Right forelimb (tissue), 1 donor: ENCODE data around the gene PIN1.
A peak's percentile ranks its signal among the peaks of the same experiment; 100 is the strongest.

Experiments used
- DNase-seq: peaks from one replicate; pipeline ENCODE4 v3.0.0-alpha.2; 2018

PIN1 gene

DNA sequence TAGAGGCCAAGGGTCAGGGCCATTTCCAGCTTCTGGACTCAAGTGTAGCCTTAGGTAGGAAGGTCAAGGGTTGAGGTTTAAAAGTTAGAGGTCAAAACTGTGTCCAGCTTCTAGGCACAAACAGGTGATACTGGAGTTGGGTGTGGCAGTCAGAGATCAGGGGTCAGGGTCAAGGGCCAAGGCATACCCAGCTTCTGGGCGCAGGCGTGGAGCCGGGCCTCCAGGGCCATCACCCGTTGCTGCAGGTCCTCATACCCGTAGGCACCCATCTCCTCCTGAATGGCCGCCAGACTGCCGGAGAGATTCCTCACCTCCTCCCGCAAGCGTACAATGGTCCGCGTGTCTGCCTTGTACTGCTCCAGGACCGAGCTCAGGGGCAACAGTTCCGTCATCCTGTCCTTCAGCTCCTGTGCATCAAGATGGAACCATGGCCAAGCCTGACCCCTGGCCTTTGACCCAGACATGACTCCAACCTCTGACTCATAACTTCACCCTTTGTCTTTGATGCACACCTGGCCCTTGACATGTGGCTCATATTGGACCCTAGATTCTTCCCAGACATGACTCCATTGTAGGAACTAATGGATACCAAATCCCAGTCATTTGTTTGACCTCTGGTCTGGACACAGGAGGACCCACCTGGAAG is 22.1 kb downstream of the PIN1 start:
- no peak for DNase-seq

GRCh38 chr19:9857920-9858746 is 23.0 kb downstream of the PIN1 start:
- no peak for DNase-seq

DNA sequence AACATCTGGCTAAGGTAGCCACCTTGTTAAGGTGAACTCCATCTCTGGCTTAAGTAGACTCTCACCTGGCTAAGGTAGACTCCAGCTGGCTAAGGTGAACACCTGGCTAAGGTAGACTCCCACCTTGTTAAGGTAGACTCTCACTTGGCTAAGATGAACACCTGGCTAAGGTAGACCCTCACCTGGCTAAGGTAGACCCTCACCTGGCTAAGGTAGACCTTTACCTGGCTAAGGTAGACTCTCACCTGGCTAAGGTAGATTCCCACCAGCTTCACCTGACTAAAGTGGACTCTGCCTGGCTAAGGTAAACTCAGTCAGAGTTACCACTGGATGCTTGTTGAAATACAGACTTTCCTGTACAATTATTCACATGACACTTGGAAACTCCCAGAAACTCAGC is 23.6 kb downstream of the PIN1 start:
- DNase-seq, result no peak

DNA sequence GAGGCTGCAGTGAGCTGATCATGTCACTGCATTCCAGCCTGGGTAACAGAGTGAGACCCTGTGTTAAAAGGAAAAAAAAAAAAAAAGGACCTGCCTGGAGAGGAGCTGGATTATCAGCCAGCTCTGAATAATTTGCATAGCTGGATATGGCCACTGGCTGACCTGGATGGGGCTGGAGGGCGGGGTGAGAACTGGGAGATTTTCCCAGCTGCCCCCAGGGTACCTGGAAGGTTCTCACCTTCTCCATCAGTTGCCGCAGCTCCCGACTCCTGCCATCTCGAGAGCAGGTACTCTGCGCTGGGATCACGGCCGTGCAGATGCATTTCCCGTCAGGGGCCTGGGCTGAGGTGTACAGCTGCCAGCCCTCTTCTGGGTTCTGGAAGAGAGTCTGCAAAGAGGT is 25.3 kb downstream of the PIN1 start:
- DNase-seq, result no peak

DNA sequence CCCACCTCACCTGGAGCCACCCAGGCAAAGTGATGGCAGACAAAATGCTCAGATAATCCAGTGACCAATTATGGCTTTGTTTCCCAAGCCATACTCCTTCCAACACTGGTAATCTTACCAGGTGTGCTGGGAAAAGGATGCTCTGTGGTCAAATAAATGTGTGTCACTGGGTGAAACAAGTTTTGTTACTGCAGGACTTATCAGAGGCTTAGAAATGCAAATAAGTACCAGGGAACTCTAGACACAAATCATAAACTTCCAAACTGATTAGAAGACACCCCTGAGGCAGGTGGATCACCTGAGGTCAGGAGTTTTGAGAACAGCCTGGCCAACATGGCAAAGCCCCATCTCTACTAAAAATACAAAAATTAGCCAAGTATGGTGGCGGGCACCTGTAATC is 26.4 kb downstream of the PIN1 start:
- DNase-seq, result no peak

- no peak for DNase-seq
Observed at GRCh38 chr19:9862938-9863337, 27.8 kb downstream of the PIN1 start.

GRCh38 chr19:9863759-9864158 is 28.6 kb downstream of the PIN1 start:
- no peak for DNase-seq

- no peak for DNase-seq
Observed at GRCh38 chr19:9865732-9866501, 30.8 kb downstream of the PIN1 start.

GRCh38 chr19:9868983-9869617 is 34.0 kb downstream of the PIN1 start:
- no peak for DNase-seq

DNA sequence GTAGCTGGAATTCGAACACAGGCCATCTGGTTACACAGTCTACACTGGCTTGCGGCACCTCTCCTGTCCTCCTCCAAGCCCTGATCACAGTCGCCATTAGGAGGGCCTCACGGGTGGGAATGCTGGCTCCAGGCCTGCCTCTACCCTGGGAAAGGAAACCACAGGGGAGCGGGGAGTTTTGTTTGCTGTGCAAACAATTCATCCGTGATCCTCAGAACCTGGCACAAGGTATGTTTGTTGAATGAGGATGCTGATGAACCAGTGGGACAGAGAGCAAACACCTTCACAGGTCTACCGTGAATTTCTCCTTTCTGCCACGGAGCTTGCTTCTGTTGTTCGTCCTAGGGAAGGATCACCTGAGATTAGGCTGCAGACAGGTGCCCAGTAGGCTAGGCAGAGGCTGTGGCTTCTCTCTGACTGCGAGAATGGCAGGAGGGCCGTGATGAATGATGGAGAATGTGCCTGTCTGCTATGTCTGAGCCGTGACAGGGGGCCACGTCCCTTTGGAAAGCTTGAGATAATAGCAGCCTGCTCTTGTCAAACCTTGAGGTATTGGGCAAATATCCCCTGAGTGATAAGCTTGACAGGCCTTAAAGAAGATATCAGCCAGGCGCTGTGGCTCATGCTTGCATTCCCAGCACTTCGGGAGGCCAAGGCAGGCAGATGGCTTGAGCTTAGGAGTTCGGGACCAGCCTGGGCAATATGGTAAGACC is 36.7 kb downstream of the PIN1 start:
- DNase-seq, result no peak

GRCh38 chr19:9872618-9873242 is 37.6 kb downstream of the PIN1 start:
- DNase-seq, result no peak

- no peak for DNase-seq
Observed at GRCh38 chr19:9875031-9875627, 40.0 kb downstream of the PIN1 start.

DNA sequence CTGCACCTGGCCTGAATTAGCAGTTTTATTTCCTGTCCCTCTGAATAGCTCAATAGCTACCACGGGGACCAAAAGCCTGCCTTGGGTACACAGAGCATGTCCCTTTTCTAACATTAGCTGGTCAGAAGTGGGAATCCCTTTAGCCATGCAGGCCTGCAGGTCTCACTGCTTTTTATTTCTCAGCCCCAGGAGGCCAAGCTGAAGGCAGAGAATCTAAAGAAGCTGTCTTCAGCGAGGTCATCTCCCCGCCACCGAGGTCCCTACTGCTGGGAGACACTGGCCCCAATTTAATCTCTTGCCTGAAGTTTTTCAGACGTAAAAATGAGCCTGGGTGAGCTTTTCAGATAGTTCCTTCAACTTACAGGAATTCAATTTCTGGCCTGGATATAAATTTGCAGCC is 40.7 kb downstream of the PIN1 start:
- DNase-seq, result no peak

GRCh38 chr19:9877780-9878510 is 42.8 kb downstream of the PIN1 start:
- DNase-seq, result no peak

DNA sequence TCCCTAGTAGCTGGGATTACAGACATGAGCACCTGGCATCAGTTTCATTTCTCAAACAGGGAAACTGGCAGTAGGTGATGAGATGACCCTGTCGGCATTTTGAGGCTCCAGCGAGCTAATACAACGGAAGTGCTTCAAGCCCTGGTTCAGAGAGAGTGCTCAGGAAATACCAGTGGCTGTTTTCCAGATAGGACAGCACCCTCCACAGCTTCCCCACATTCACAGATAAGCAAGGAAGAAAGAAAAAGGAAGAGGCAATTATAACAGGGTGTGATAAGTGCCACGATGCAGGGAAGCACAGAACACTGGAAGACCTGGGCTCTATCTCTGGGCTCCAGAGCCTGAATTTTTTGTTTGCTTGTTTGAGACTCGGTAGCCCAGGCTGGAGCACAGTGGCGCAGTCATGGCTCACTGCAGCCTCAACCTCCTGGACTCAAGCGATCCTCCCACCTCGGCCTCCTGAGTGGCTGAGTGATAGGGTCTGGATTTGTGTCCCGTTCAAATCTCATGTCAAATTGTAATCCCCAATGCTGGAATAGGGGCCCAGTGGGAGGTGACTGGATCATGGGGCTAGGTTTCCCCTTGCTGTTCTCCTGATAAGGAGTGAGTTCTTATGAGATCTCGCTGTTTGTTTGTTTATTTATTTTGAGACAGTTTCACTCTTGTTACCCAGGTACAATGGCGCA is 43.5 kb downstream of the PIN1 start:
- DNase-seq, result no peak

- DNase-seq, result no peak
Observed at GRCh38 chr19:9881720-9882119, 46.6 kb downstream of the PIN1 start.

GRCh38 chr19:9883231-9883758 is 48.2 kb downstream of the PIN1 start:
- peak; percentile 72 for DNase-seq

DNA sequence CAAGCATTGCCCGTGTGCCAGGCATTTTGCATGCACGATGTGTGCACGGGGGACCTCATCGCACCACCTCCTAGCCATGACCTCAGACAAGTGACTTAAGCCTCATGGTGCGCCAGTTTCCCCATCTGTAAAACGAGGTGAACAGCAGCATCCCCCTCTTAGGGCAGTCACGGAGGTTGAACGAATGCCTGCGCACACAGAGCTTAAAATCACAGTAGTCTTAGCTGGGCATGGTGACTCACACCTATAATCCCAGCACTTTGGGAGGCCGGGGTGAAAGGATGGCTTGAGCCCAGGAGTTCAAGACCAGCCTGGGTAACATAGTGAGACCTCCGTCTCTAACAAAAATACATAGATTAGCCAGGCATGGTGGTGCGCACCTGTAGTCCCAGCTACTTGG is 48.6 kb downstream of the PIN1 start:
- no peak for DNase-seq

DNA sequence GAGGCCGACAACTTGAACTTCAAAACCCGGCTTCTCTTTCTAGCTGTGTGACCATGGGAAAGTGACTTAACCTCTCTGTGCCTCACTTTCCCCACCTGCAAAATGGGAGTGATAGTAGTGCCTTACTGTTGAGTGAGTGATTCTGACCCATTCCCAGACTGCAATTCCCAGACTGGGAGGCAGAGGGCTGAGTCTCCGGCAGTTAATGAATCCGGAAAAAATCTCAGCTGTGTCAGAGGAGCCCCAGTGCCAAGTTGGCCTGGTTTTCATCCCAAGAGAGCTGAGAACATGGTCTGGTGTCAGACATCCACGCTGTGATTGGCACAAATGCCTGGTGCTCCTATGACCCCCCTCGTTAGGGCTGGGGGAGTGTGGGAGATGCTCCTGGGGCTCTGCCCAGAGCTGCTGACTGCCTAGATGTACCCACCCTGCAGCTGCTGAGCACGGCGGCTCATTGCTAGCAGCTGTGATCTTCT is 50.0 kb downstream of the PIN1 start:
- DNase-seq, result peak; percentile 83
